DND-41 (cell line): ENCODE measurements around the gene PRKCB.

Experiments used
- ATAC-seq: fragments of 200-7000 bp; cut with Tn5 transposase; 3 replicates; pipeline ENCODE4 v1.9.1; 2021; ENCODE audit warnings: low read depth; ENCODE audit not compliant: insufficient read depth
- DNase-seq: peaks from one replicate; pipeline ENCODE4 v3.0.0-alpha.2; 2020
- H2AFZ ChIP-seq: 2 replicates; pipeline ENCODE4 v1.6.0; 2012; ENCODE audit warnings: low read depth, low read length
- H3K27ac ChIP-seq: 2 replicates; pipeline ENCODE4 v1.5.1; 2012; ENCODE audit warnings: low read length, inconsistent platforms
- H3K27me3 ChIP-seq: fragments of 200-600 bp; sonication (generic); 2 replicates; pipeline ENCODE4 v1.6.0; 2012; ENCODE audit warnings: low read length, mild to moderate bottlenecking, inconsistent platforms; ENCODE audit not compliant: insufficient read depth, poor library complexity
- H3K36me3 ChIP-seq: 2 replicates; pipeline ENCODE4 v1.5.1; 2012; ENCODE audit warnings: low read length, inconsistent platforms; ENCODE audit not compliant: insufficient read depth
- H3K4me1 ChIP-seq: 2 replicates; pipeline ENCODE4 v1.5.1; 2012; ENCODE audit warnings: mild to moderate bottlenecking, low read length; ENCODE audit not compliant: insufficient read depth
- H3K4me2 ChIP-seq: 2 replicates; pipeline ENCODE4 v1.6.0; 2012; ENCODE audit warnings: mild to moderate bottlenecking, moderate library complexity, low read length, inconsistent platforms; ENCODE audit not compliant: insufficient read depth
- H3K4me3 ChIP-seq, 2 experiments: fragments of 200-600 bp in 1 of 2; shearing (Covaris generic) in 1 of 2; 2 replicates each; pipeline ENCODE4 v1.5.1; 2012 to 2016; ENCODE audit warnings: inconsistent platforms in 2 of 2, low read length in 2 of 2, mild to moderate bottlenecking in 2 of 2, low read depth in 1 of 2, moderate library complexity in 1 of 2
- H3K79me2 ChIP-seq: 2 replicates; pipeline ENCODE4 v1.6.0; 2012; ENCODE audit warnings: low read length, inconsistent platforms; ENCODE audit not compliant: insufficient read depth
- H3K9ac ChIP-seq: 2 replicates; pipeline ENCODE4 v1.6.0; 2012; ENCODE audit warnings: low read depth, mild to moderate bottlenecking, inconsistent platforms, low read length, moderate library complexity
- H3K9me3 ChIP-seq: 2 replicates; pipeline ENCODE4 v1.5.1; 2012; ENCODE audit warnings: low read length, moderate library complexity, mild to moderate bottlenecking, inconsistent platforms; ENCODE audit not compliant: insufficient read depth, severe bottlenecking
- H4K20me1 ChIP-seq: 2 replicates; pipeline ENCODE4 v1.6.0; 2012; ENCODE audit warnings: low read length; ENCODE audit not compliant: insufficient read depth
- EZH2 ChIP-seq: IDR thresholded peaks from 3 replicates; pipeline ENCODE4 v1.6.1; 2012; ENCODE audit warnings: borderline replicate concordance, low read depth, mild to moderate bottlenecking, moderate library complexity, low read length, inconsistent platforms; ENCODE audit not compliant: severe bottlenecking
- TF ChIP-seq, protein P1 (sequence below): IDR thresholded peaks from 2 replicates; pipeline ENCODE4 v1.5.1; 2012; ENCODE audit warnings: borderline replicate concordance, low read length, moderate library complexity, mild to moderate bottlenecking; ENCODE audit not compliant: poor library complexity, severe bottlenecking; ENCODE audit errors: extremely low read depth

The PRKCB gene

DNA sequence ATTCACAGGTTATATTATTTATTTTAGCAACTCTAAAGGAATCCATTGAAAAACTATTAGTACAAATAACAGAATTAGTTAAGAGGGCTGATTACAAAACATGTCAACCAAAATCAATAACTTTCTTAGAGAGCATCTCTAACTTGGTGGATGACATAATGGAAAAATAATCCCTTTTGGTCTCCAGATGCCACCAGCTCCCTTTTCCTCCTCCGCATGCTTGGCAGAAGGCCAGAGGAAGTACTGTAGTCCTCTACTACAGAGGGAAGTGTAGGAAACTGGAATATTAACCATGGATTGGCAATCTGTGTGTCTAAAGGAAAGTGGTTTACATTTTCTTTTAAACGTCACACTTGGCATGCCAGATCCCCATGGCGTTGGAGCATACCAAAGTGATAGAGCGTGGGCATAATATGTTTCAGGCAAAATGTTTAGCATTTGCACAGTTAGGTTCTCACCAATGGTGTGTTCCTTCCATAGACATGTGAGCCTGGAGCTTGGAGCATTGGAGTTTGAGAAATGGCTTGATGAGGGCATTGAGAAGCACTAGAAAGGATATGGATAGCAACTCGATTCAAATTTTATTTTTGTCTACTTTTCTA lies 106.3 kb downstream of the PRKCB start:
- Histone ChIP-seq H3K4me3 (no peak overlapping the region), H3K9me3 (no peaks in the 10 kb centered on the region), H3K27ac (no peak overlapping the region), H3K9ac (no peak overlapping the region), H3K4me1 (no peaks in the 10 kb centered on the region), H4K20me1 (no peaks in the 10 kb centered on the region), H3K79me2 (peaks cover 21% of the 10 kb centered on the region), H3K27me3 (no peaks in the 10 kb centered on the region), H3K36me3 (no peaks in the 10 kb centered on the region), H3K4me2 (no peak overlapping the region), H2AFZ (no peak overlapping the region)
- no peak for TF ChIP-seq EZH2
- TF ChIP-seq, protein P1, sequence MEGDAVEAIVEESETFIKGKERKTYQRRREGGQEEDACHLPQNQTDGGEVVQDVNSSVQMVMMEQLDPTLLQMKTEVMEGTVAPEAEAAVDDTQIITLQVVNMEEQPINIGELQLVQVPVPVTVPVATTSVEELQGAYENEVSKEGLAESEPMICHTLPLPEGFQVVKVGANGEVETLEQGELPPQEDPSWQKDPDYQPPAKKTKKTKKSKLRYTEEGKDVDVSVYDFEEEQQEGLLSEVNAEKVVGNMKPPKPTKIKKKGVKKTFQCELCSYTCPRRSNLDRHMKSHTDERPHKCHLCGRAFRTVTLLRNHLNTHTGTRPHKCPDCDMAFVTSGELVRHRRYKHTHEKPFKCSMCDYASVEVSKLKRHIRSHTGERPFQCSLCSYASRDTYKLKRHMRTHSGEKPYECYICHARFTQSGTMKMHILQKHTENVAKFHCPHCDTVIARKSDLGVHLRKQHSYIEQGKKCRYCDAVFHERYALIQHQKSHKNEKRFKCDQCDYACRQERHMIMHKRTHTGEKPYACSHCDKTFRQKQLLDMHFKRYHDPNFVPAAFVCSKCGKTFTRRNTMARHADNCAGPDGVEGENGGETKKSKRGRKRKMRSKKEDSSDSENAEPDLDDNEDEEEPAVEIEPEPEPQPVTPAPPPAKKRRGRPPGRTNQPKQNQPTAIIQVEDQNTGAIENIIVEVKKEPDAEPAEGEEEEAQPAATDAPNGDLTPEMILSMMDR = no peak
- DNase-seq (no peak), ATAC-seq (no peak)

DNA sequence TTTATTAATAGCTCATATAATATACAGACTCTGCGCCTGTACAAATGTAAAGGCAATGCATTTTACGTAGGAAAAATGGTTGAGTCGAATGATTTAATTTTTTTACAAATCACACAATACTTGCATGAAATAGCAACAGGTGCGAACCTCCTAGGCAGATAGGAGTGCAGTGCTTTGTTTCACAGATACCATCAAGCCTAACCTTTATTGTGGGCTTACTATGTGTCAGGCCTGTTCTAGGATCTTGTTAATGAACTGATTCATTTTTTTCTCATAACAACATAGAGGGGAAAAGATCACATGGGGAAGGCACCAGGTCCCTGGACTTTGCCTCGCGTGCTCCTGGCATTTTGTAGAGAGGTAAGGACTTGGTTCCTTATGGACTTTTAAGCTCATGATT lies 107.8 kb downstream of the PRKCB start:
- Histone ChIP-seq H3K4me2 (no peak overlapping the region), H3K9me3 (no peaks in the 10 kb centered on the region), H2AFZ (no peak overlapping the region), H3K4me3 (no peak overlapping the region), H3K36me3 (no peaks in the 10 kb centered on the region), H3K9ac (no peak overlapping the region), H3K4me1 (peaks cover 5% of the 10 kb centered on the region; the same call in 1 of the 2 replicates), H3K27me3 (no peaks in the 10 kb centered on the region), H4K20me1 (no peaks in the 10 kb centered on the region), H3K27ac (no peak overlapping the region), H3K79me2 (peaks cover 28% of the 10 kb centered on the region)
- no peak for TF ChIP-seq EZH2
- TF ChIP-seq, protein P1 = no peak
- ATAC-seq (no peak), DNase-seq (no peak)

DNA sequence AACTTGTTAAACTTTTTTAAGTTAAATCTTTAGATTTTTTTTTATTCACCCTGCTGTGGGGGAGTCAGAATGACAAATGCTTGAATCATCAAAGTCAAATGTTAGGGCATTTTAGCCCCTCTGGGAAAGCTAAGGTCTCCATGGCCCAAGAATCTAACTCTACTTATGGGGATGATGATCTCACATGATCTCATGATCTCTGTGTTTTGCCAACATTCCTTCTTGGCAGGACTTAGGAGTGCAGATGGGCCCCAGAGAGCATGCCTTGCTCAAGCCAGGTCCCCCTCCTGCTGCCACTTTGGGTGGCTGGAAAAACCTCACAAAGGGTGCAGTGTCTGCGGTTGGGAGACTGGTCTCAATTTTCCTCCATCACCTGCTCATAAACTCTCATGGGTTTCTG lies 108.6 kb downstream of the PRKCB start:
- H3K4me2 ChIP-seq = no peak overlapping the region
- no peaks in the 10 kb centered on the region for H3K36me3 ChIP-seq
- no peak overlapping the region for H3K27ac ChIP-seq
- H4K20me1 ChIP-seq = no peaks in the 10 kb centered on the region
- H3K9ac ChIP-seq = no peak overlapping the region
- H3K9me3 ChIP-seq = no peaks in the 10 kb centered on the region
- H3K27me3 ChIP-seq = no peaks in the 10 kb centered on the region
- TF ChIP-seq, protein P1 = no peak
- TF ChIP-seq EZH2 = no peak
- no peak overlapping the region for H2AFZ ChIP-seq
- H3K79me2 ChIP-seq = peaks cover 28% of the 10 kb centered on the region
- H3K4me1 ChIP-seq = peaks cover 12% of the 10 kb centered on the region; the same call in 1 of the 2 replicates
- H3K4me3 ChIP-seq = no peak overlapping the region
- ATAC-seq (no peak), DNase-seq (no peak)

DNA sequence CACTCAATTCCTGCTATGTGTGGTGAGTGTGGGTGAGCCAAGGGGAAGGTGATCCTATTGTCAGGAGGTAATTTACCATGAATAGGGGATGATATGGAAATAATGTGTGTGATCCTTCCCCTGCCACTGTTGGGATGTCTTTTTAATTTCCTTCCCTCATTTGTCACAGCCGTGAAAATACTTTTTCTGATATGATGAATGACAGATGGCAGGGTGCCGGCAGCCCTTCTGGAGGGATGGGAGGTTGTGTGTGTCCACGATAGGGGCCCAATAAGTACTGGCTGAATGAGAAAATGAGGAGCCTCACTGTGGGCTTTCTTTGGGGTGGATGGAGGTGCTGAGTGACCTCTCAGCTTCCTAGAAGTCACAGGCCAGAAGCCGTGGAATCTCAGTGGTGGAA lies 109.5 kb downstream of the PRKCB start:
- H3K9me3 ChIP-seq = no peaks in the 10 kb centered on the region
- no peak for ATAC-seq
- DNase-seq = no peak

More for the DNA sequence above, 109.5 kb downstream of the PRKCB start:
- Histone ChIP-seq H3K4me1 (peaks cover 21% of the 10 kb centered on the region), H3K4me2 (no peak overlapping the region), H3K9ac (no peak overlapping the region), H2AFZ (no peak overlapping the region), H3K27me3 (no peaks in the 10 kb centered on the region), H3K36me3 (no peaks in the 10 kb centered on the region), H3K4me3 (no peak overlapping the region), H3K27ac (no peak overlapping the region), H3K79me2 (peaks cover 29% of the 10 kb centered on the region), H4K20me1 (no peaks in the 10 kb centered on the region)
- TF ChIP-seq, protein P1 = no peak
- no peak for TF ChIP-seq EZH2
